Type B pancreatic cell (in vitro differentiated cells): Measurements from ENCODE around the gene CACNA1C. TPM values are rescaled to one million over a fixed set of nuclear protein-coding genes. Genes with fewer than 3 reads are reported as not detected.

Experiments used
- DNase-seq: peaks from one replicate; pipeline ENCODE4 v3.0.0; 2021; ENCODE audit warnings: mixed read lengths; ENCODE audit not compliant: unreplicated experiment; ENCODE audit errors: extremely low spot score
- H3K27ac Mint-ChIP-seq: 2 replicates; pipeline ENCODE4 v1.8.0; 2021; ENCODE audit warnings: mild to moderate bottlenecking, mixed read lengths
- H3K27me3 Mint-ChIP-seq: 2 replicates; pipeline ENCODE4 v1.8.0; 2021; ENCODE audit warnings: mixed read lengths
- H3K36me3 Mint-ChIP-seq: 2 replicates; pipeline ENCODE4 v1.8.0; 2021; ENCODE audit warnings: mixed read lengths
- H3K4me1 Mint-ChIP-seq: one replicate; pipeline ENCODE4 v1.8.0; 2021; ENCODE audit warnings: mixed read lengths; ENCODE audit not compliant: unreplicated experiment
- H3K4me3 Mint-ChIP-seq: 2 replicates; pipeline ENCODE4 v1.8.0; 2021; ENCODE audit warnings: mild to moderate bottlenecking, mixed read lengths
- H3K9me3 Mint-ChIP-seq: 2 replicates; pipeline ENCODE4 v1.8.0; 2021; ENCODE audit warnings: mixed read lengths
- CTCF ChIP-seq: fragments of 200-600 bp; sonication (generic); conservative IDR thresholded peaks from 2 replicates; pipeline ENCODE4 v1.5.0; 2021; ENCODE audit warnings: antibody characterized with exemption, mild to moderate bottlenecking
- total RNA-seq: library from RNA; stranded (reverse); gene quantifications from 2 replicates; pipeline ENCODE4 v1.2.1, GENCODE V29; 2021; ENCODE audit warnings: low replicate concordance

Gene CACNA1C
- total RNA-seq, 1 donor from 2014 or later: 14.3 TPM

GRCh38 chr12:2664721-2665577 lies 612.2 kb downstream of the CACNA1C start:
- Mint-ChIP-seq H3K4me1 (no peaks in the 10 kb centered on the region), H3K27ac (no peak overlapping the region), H3K4me3 (no peak overlapping the region), H3K36me3 (peaks cover 27% of the 10 kb centered on the region), H3K9me3 (no peaks in the 10 kb centered on the region), H3K27me3 (peaks cover 2% of the 10 kb centered on the region)
- TF ChIP-seq CTCF: no peak
- no peak for DNase-seq

GRCh38 chr12:2666411-2666810 lies 613.6 kb downstream of the CACNA1C start:
- Mint-ChIP-seq H3K27me3 (peaks cover 2% of the 10 kb centered on the region), H3K4me1 (no peaks in the 10 kb centered on the region), H3K27ac (no peak overlapping the region), H3K4me3 (no peak overlapping the region), H3K36me3 (peaks cover 31% of the 10 kb centered on the region), H3K9me3 (no peaks in the 10 kb centered on the region)
- TF ChIP-seq CTCF: no peak
- no peak for DNase-seq

GRCh38 chr12:2666846-2667245 lies 614.1 kb downstream of the CACNA1C start:
- no peak for DNase-seq
- Mint-ChIP-seq H3K4me1 (no peaks in the 10 kb centered on the region), H3K4me3 (no peak overlapping the region), H3K36me3 (peaks cover 32% of the 10 kb centered on the region), H3K27me3 (peaks cover 2% of the 10 kb centered on the region), H3K27ac (no peak overlapping the region), H3K9me3 (no peaks in the 10 kb centered on the region)
- TF ChIP-seq CTCF: no peak

- TF ChIP-seq CTCF: no peak
- H3K4me3 Mint-ChIP-seq: no peak overlapping the region
- H3K36me3 Mint-ChIP-seq: peaks cover 25% of the 10 kb centered on the region
- no peaks in the 10 kb centered on the region for H3K4me1 Mint-ChIP-seq
- H3K27me3 Mint-ChIP-seq: no peaks in the 10 kb centered on the region
- H3K27ac Mint-ChIP-seq: no peak overlapping the region
- no peaks in the 10 kb centered on the region for H3K9me3 Mint-ChIP-seq
- DNase-seq: peak; percentile 24
Observed at GRCh38 chr12:2667716-2668440, 615.1 kb downstream of the CACNA1C start.

- no peaks in the 10 kb centered on the region for H3K9me3 Mint-ChIP-seq
- H3K4me3 Mint-ChIP-seq: no peak overlapping the region
- H3K27ac Mint-ChIP-seq: no peak overlapping the region
- H3K27me3 Mint-ChIP-seq: no peaks in the 10 kb centered on the region
- DNase-seq: peak; percentile 44
- H3K4me1 Mint-ChIP-seq: no peaks in the 10 kb centered on the region
- peaks cover 24% of the 10 kb centered on the region for H3K36me3 Mint-ChIP-seq
- TF ChIP-seq CTCF: no peak
Observed at GRCh38 chr12:2668816-2669215, 616.0 kb downstream of the CACNA1C start.
